ENCODE results near the gene IL17D.
A peak's percentile ranks its signal among the peaks of the same experiment; 100 is the strongest.

Gene IL17D

GRCh38 chr13:20696073-20696472, 7.4 kb upstream of the IL17D start:
- no peak for DNase-seq

DNA sequence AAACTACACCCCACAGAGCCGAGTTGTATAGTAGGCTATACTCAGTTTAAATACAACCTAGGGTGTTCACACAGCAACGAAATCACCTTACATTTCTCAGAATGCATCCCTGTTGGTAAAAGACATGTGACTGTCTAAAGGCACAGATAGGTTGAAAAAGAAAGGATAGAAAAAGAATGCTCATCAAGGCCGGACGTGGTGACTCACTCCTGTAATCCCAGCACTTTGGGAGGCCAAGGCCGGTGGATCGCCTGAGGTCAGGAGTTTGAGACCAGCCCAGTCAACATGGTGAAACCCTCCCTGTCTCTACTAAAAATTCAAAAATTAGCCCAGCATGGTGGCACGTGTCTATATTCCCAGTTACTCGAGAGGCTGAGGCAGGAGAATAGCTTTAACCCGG, 3.8 kb upstream of the IL17D start:
- no peak for DNase-seq

GRCh38 chr13:20700288-20700687, 3.2 kb upstream of the IL17D start:
- no peak for DNase-seq

DNA sequence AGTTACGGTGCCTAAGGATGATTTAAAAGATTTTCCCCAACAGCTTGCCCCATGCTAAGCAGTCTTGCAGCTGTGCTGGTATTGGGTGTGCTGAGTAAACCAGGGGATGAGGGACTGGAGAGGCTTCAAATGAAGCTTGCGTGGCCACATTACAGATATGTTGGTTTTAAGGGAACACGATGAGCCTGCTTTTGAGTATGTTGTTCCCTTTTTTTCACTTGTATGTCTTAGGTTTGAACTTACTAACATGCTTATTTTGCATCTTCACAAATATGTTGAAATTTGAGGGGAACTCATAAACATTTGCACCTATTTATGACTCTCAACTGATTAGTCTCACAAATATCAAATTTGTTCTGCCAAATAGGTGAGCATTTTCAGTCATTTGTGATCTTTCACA, 2.0 kb upstream of the IL17D start:
- DNase-seq: no peak

- no peak for DNase-seq
These were observed 977 bp upstream of the IL17D start for GRCh38 chr13:20702530-20702914.

DNA sequence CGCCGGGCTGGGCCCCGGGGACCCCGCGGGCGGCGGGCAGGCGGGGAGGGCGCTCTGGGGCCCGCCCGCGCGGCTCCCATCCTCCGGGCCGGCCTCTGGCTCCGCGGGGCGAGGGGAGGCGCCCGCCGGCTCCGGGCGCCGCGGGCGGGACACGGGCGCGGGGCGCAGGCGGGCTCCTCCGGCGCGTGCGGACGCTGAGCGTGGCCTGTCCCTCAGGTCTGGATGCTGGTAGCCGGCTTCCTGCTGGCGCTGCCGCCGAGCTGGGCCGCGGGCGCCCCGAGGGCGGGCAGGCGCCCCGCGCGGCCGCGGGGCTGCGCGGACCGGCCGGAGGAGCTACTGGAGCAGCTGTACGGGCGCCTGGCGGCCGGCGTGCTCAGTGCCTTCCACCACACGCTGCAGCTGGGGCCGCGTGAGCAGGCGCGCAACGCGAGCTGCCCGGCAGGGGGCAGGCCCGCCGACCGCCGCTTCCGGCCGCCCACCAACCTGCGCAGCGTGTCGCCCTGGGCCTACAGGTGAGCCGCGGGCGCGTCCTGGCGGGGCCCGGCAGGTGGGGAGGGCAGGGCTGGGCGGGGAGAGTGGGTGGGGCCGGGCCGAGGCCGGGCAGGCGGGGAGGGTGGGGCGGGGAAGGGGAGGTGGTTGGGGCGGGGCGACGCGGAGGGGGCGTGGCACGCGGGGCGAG, 420 bp downstream of the IL17D start:
- peak; percentile 83 for DNase-seq

DNA sequence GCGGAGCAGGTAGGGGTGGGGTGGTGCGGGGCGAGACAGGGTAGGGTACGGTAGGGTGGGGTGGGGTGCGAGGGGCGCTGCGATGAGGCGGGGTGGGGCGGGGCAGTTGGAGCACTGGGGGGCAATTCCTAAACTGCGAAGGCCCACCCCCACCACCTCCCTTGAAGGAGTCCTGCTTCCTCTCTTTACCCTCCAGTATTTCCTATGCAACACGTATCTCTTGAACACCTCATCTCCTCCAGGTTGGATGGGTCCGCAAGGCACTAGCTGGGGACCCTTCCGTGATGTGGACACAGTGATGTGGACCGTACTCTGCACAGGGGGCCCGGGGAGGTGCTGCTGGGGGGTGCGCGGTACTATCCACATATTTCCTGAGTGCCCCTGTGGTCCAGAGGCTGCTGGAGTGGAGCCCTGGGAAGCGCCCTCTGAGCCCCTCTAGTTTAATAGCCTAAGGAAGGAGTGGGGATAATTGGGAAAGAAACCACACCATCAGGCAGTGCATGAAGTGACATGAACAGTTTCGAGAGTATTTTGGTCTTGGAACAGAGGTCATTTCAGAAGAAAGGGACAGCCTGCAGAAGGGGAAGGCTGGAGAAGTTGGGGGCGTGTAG, 1.1 kb downstream of the IL17D start:
- no peak for DNase-seq

DNA sequence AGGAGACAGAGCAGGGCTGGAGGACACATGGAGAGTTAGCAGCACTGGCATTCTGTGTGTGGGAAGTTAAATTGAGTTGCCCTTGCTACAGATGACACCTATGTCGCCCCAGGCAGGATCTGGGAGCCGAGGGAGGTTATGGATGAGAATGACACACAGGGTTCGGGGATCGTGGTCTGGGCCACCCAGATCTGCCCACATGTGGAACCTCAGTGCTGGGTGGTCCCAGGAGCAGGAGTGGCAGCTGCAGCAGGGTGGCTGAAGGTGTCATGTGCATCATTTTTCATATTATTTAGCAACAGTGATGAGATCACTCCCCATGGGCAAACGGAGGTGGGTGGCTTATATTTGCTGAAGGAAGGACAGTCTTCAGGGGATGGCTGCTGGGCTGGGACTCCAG, 3.2 kb downstream of the IL17D start:
- DNase-seq: no peak

DNA sequence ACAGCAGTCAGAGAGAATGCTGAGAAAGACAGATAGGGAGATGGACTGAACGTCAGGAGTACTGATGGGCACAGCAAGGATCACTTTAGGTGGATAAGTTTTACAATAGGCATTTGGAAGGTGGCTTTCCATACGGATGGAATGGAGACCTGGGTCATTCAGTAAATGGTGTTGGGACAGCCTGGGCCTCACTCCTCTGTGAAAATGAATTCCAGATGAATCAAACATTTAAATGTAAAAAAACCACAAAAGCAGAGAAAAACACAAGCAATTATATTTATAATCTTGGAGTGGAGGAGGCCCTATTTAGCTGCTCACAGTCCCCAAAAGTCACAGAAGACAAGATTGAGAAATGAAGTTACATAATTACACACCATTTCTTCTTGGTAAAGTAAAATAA, 4.7 kb downstream of the IL17D start:
- no peak for DNase-seq

DNA sequence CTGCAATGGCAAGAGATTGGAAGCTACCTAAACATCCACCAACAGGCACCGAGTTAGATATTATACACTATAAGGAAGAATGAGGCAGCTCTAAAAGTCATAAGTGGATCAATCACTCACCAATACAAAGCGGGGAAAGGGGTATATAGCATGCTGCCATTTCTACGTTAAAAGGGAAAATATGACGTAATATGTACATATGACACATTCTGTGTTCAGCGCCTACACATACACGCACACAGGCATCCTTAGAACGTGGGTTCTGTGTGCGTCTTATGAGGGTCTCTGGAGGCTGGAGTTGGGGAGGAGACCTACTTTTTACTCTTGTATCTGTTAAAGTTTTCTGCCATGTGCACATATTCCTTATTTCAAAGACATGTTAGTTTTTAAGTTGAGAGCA, 5.9 kb downstream of the IL17D start:
- DNase-seq: no peak

GRCh38 chr13:20709782-20710181, 6.3 kb downstream of the IL17D start:
- no peak for DNase-seq

- no peak for DNase-seq
These were observed 8.0 kb downstream of the IL17D start for GRCh38 chr13:20711301-20712044.

DNA sequence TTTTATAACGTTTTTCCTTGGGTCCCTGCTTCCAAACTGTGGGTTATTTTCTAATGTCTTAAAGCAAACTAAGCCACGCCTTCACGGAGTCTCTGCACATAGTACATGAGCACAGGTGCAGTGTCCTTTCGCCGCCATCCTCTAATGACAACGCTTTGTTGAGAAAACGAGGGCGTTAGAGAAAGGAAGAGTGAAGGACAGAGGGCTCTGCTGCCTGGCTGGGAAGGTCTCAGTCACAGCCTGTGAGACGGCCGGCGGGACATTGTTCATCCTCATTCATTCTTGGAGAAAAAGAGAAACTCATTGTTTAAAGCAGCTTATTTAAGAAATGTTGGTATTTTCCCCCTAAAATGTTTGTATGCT, 9.5 kb downstream of the IL17D start:
- DNase-seq: no peak

- no peak for DNase-seq
These were observed 10.3 kb downstream of the IL17D start for GRCh38 chr13:20713751-20714150.

- DNase-seq: no peak
These were observed 10.7 kb downstream of the IL17D start for GRCh38 chr13:20714161-20714560.

GRCh38 chr13:20714563-20715329, 11.2 kb downstream of the IL17D start:
- no peak for DNase-seq

DNA sequence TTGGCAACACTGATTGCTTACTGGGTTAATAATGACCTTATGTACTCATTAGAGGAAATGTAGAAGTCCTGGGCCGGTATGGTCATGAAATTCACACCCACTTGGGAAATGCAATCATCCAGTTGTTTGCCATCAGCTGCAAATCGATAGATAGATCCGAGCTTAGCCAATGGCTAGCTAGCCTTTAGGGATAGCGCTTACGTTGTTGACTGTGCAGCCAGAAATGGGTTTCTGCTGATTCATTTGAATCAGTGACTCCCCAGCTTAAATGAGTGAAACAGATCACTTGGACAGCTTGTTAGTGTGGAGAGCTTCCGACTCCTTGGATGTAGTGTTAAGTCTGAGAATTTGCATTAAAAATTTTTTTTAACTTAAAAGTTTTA, 11.8 kb downstream of the IL17D start:
- no peak for DNase-seq

GRCh38 chr13:20716951-20717350, 13.5 kb downstream of the IL17D start:
- peak; percentile 27 for DNase-seq

- no peak for DNase-seq
These were observed 14.4 kb downstream of the IL17D start for GRCh38 chr13:20717581-20718542.

DNA sequence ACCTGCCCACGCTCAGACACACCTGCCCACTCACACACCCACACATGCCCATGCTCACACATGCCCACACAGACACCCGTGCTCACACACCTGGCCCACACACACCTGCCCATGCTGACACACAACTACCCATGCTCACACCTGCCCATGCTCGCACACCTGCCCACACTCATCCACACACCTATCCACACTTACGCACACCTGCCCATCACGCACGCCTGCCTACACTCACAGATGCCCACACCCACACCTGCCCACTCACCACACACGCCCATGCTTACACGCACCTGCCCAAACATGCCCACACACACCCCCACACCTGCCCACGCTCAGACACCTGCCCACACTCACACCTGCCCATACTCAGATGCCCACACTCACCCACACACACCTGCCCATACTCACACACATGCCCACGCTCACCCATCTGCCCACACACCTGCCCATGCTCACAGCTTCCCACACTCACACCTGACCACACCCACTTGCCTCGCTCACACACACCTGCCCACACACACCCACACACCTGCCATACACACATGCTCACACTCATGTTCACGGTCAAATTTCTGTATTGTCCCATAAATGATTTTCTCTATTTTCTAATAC, 15.6 kb downstream of the IL17D start:
- no peak for DNase-seq

- DNase-seq: no peak
These were observed 16.3 kb downstream of the IL17D start for GRCh38 chr13:20719783-20720182.

GRCh38 chr13:20720499-20720898, 17.0 kb downstream of the IL17D start:
- no peak for DNase-seq
